GM23248 (cell line): ENCODE measurements around the gene RCSD1. TPM values are rescaled to one million over a fixed set of nuclear protein-coding genes. Genes with fewer than 3 reads are reported as not detected.

Experiments used
- DNase-seq: peaks from one replicate; pipeline ENCODE4 v3.0.0-alpha.2; 2015
- H2AFZ ChIP-seq: fragments of 200-600 bp; sonication (generic); 2 replicates; pipeline ENCODE4 v1.6.1; 2016; ENCODE audit warnings: antibody characterized with exemption
- H3F3A ChIP-seq: fragments of 200-600 bp; sonication (generic); 2 replicates; pipeline ENCODE4 v1.6.1; 2016; ENCODE audit warnings: mild to moderate bottlenecking, antibody characterized with exemption, mixed run types; ENCODE audit not compliant: insufficient read depth
- H3K27ac ChIP-seq: fragments of 200-600 bp; sonication (generic); 2 replicates; pipeline ENCODE4 v1.5.1; 2016; ENCODE audit warnings: mild to moderate bottlenecking
- H3K27me3 ChIP-seq: fragments of 200-600 bp; sonication (generic); replicated peaks from 2 replicates; pipeline ENCODE4 v1.6.1; 2016; ENCODE audit warnings: mild to moderate bottlenecking; ENCODE audit not compliant: insufficient read depth
- H3K36me3 ChIP-seq: fragments of 200-600 bp; sonication (generic); 2 replicates; pipeline ENCODE4 v1.6.1; 2016; ENCODE audit warnings: low read depth, mild to moderate bottlenecking
- H3K4me1 ChIP-seq: fragments of 200-600 bp; sonication (generic); 2 replicates; pipeline ENCODE4 v1.6.1; 2016; ENCODE audit warnings: mild to moderate bottlenecking; ENCODE audit not compliant: insufficient read depth
- H3K4me2 ChIP-seq: fragments of 200-600 bp; sonication (generic); one replicate; pipeline ENCODE4 v1.6.1; 2016; ENCODE audit warnings: mild to moderate bottlenecking; ENCODE audit not compliant: unreplicated experiment
- H3K4me3 ChIP-seq: fragments of 200-600 bp; sonication (generic); 2 replicates; pipeline ENCODE4 v1.5.1; 2016; ENCODE audit warnings: mild to moderate bottlenecking
- H3K79me2 ChIP-seq: fragments of 200-600 bp; sonication (generic); 2 replicates; pipeline ENCODE4 v1.6.1; 2016; ENCODE audit warnings: mild to moderate bottlenecking; ENCODE audit not compliant: insufficient read depth
- H3K9ac ChIP-seq: fragments of 200-600 bp; sonication (generic); 2 replicates; pipeline ENCODE4 v1.6.1; 2016; ENCODE audit warnings: mild to moderate bottlenecking
- H3K9me2 ChIP-seq: fragments of 200-600 bp; sonication (generic); 2 replicates; pipeline ENCODE4 v1.6.1; 2016; ENCODE audit warnings: mixed run types, mild to moderate bottlenecking, moderate library complexity; ENCODE audit not compliant: insufficient read depth
- H3K9me3 ChIP-seq: fragments of 200-600 bp; sonication (generic); one replicate; pipeline ENCODE4 v1.6.1; 2017; ENCODE audit warnings: low read depth
- H4K20me1 ChIP-seq: fragments of 200-600 bp; sonication (generic); 2 replicates; pipeline ENCODE4 v1.6.0; 2016; ENCODE audit not compliant: insufficient read depth
- EZH2 ChIP-seq: fragments of 200-600 bp; sonication (generic); IDR thresholded peaks from 2 replicates; pipeline ENCODE4 v1.6.1; 2018; ENCODE audit warnings: antibody characterized with exemption, mild to moderate bottlenecking; ENCODE audit not compliant: insufficient read depth, poor library complexity, severe bottlenecking
- EZH2phosphoT487 ChIP-seq: fragments of 200-600 bp; sonication (generic); IDR thresholded peaks from 2 replicates; pipeline ENCODE4 v1.6.1; 2018; ENCODE audit warnings: antibody characterized with exemption, moderate library complexity, mild to moderate bottlenecking, low read depth; ENCODE audit not compliant: insufficient read depth
- WGBS, 2 experiments: methylation state at CpG; one replicate each; pipeline ENCODE4 v1.1.6; 2015 to 2017; ENCODE audit warnings: low lambda C conversion rate in 2 of 2, low coverage in 1 of 2; ENCODE audit errors: missing lambda C conversion rate in 2 of 2; 5-methylcytosine and 5-hydroxymethylcytosine counted together
- in situ Hi-C: fragments of 300-500 bp; cut with MboI; formaldehyde crosslinking; loops from 2 replicates; pipeline ENCODE4 v1.15.0; 2020
- polyA plus RNA-seq: library from polyadenylated mRNA; unstranded; fragments of >200 nt; fragmentation: Nextera tagmentation; extraction: Ambion mirVana; gene quantifications from 2 replicates; pipeline ENCODE4 v1.2.1, GENCODE V29; 2016
- total RNA-seq: library from RNA; depleted of rRNA; stranded (reverse); fragments of >200 nt; shearing (Covaris generic); gene quantifications from 2 replicates; pipeline ENCODE4 v1.2.3, GENCODE V29; 2014

The RCSD1 gene
- total and polyA plus RNA-seq, 2 experiments from 2014 or later: 0.22 to 0.23 TPM

DNA sequence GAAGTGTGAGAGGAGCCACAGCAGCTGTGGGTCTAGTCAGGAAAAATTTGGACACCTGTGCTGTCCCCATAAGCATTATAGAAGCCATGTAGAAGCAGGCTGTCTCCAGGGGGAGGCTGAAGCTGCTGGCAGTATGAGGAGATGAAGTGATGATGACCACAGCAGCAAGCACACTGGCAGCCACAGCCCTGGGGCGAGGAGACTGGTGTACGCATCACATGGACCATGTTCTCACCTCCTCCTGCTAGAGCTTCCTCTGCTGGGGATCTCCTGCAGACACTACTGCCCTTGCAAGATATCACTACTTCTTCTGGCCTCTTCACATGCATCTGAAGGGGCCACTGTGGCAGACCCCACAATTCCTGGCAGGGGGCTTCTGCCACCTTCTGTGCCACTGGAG is 42.7 kb upstream of the RCSD1 start:
- no peak for DNase-seq
- 83 to 90% methylated on average over 2 of the region's 2 CpGs for WGBS, 2 experiments
- H3K27ac ChIP-seq: no peak overlapping the region
- no peaks in the 10 kb centered on the region for H3K9me2 ChIP-seq
- no peaks in the 10 kb centered on the region for H3K27me3 ChIP-seq
- TF ChIP-seq EZH2phosphoT487 (no peak), EZH2 (no peak)
- H4K20me1 ChIP-seq: no peaks in the 10 kb centered on the region
- H3K4me1 ChIP-seq: no peaks in the 10 kb centered on the region
- no peaks in the 10 kb centered on the region for H3K9me3 ChIP-seq
- no peaks in the 10 kb centered on the region for H3F3A ChIP-seq
- no peak overlapping the region for H3K4me2 ChIP-seq
- H3K79me2 ChIP-seq: no peaks in the 10 kb centered on the region
- H3K9ac ChIP-seq: no peak overlapping the region
- no peaks in the 10 kb centered on the region for H3K36me3 ChIP-seq
- no peak overlapping the region for H2AFZ ChIP-seq
- in situ Hi-C loops: loop anchor here (25.0 kb wide), 1 partner anchor 100 kb away; no protein-coding TSS in a partner anchor
- H3K4me3 ChIP-seq: no peak overlapping the region

- no peaks in the 10 kb centered on the region for H3K4me1 ChIP-seq
- H3K9me2 ChIP-seq: no peaks in the 10 kb centered on the region
- H3F3A ChIP-seq: no peaks in the 10 kb centered on the region
- no peak overlapping the region for H3K4me3 ChIP-seq
- 60 to 89% methylated on average over 1 of the region's 1 CpG for WGBS, 2 experiments
- no peaks in the 10 kb centered on the region for H3K79me2 ChIP-seq
- H3K4me2 ChIP-seq: no peak overlapping the region
- H3K9me3 ChIP-seq: no peaks in the 10 kb centered on the region
- H4K20me1 ChIP-seq: no peaks in the 10 kb centered on the region
- no peak overlapping the region for H2AFZ ChIP-seq
- no peak for DNase-seq
- no peak overlapping the region for H3K27ac ChIP-seq
- in situ Hi-C loops: loop anchor here (25.0 kb wide), 1 partner anchor 99 kb away; no protein-coding TSS in a partner anchor
- no peaks in the 10 kb centered on the region for H3K27me3 ChIP-seq
- no peaks in the 10 kb centered on the region for H3K36me3 ChIP-seq
- no peak overlapping the region for H3K9ac ChIP-seq
- TF ChIP-seq EZH2 (no peak), EZH2phosphoT487 (no peak)
Observed at GRCh38 chr1:167587872-167588271, 42.2 kb upstream of the RCSD1 start.

DNA sequence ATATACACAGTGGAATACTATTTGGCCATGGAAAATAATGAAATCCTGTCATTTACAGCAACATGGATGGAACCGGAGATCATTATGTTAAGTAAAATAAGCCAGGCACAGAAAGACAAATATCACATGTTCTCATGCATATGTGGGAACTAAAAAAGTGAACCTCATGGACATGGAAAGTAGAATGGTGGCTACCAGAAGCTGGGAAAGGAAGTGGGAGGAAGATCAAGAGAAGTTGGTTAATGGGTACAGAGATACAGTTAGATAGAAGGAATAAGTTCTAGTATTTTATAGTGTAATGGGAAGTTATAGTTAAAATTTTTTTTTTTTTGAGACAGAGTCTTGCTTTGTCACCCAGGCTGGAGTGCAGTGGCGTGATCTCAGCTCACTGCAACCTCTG is 41.7 kb upstream of the RCSD1 start:
- no peak overlapping the region for H2AFZ ChIP-seq
- H4K20me1 ChIP-seq: no peaks in the 10 kb centered on the region
- 46 to 50% methylated on average over 2 of the region's 2 CpGs for WGBS, 2 experiments
- TF ChIP-seq EZH2 (no peak), EZH2phosphoT487 (no peak)
- no peak overlapping the region for H3K9ac ChIP-seq
- no peaks in the 10 kb centered on the region for H3K9me2 ChIP-seq
- no peaks in the 10 kb centered on the region for H3K79me2 ChIP-seq
- H3K36me3 ChIP-seq: no peaks in the 10 kb centered on the region
- DNase-seq: no peak
- no peaks in the 10 kb centered on the region for H3K9me3 ChIP-seq
- in situ Hi-C loops: loop anchor here (25.0 kb wide), 1 partner anchor 99 kb away; no protein-coding TSS in a partner anchor
- H3K4me1 ChIP-seq: no peaks in the 10 kb centered on the region
- H3F3A ChIP-seq: no peaks in the 10 kb centered on the region
- no peaks in the 10 kb centered on the region for H3K27me3 ChIP-seq
- H3K4me2 ChIP-seq: no peak overlapping the region
- H3K27ac ChIP-seq: no peak overlapping the region
- H3K4me3 ChIP-seq: no peak overlapping the region

DNA sequence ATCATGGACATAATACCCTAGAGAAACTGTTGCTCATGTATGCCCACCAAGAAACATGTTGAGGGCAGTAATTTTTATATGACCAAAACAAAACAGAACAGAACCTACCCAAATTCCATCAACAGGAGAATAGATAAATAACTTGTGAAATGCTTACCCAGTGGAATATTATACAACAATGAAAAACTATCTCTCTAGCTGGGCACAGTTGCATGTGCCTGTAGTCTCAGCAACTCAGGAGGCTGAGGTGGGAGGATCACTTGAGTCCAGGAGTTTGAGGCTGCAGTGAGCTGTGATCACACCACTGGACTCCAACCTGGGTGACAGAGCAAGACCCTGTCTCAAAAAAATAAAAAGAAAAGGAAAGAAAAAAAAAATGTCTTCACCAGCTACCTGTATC is 37.6 kb upstream of the RCSD1 start:
- in situ Hi-C loops: loop anchor here (25.0 kb wide), 1 partner anchor 95 kb away; no protein-coding TSS in a partner anchor
- H2AFZ ChIP-seq: no peak overlapping the region
- TF ChIP-seq EZH2phosphoT487 (no peak), EZH2 (no peak)

GRCh38 chr1:167593860-167594259 is 36.2 kb upstream of the RCSD1 start:
- H3K27me3 ChIP-seq: no peaks in the 10 kb centered on the region
- in situ Hi-C loops: loop anchor here (25.0 kb wide), 1 partner anchor 93 kb away; no protein-coding TSS in a partner anchor
- H3K4me3 ChIP-seq: no peak overlapping the region
- H3K4me2 ChIP-seq: no peak overlapping the region
- H3K4me1 ChIP-seq: no peaks in the 10 kb centered on the region
- no peaks in the 10 kb centered on the region for H3K9me2 ChIP-seq
- H3K9ac ChIP-seq: no peak overlapping the region
- DNase-seq: no peak
- WGBS, 2 experiments: 63 to 66% methylated on average over 5 of the region's 5 CpGs
- no peak overlapping the region for H2AFZ ChIP-seq
- no peaks in the 10 kb centered on the region for H3F3A ChIP-seq
- no peaks in the 10 kb centered on the region for H3K36me3 ChIP-seq
- H4K20me1 ChIP-seq: no peaks in the 10 kb centered on the region
- no peaks in the 10 kb centered on the region for H3K9me3 ChIP-seq
- TF ChIP-seq EZH2 (no peak), EZH2phosphoT487 (no peak)
- no peak overlapping the region for H3K27ac ChIP-seq
- H3K79me2 ChIP-seq: no peaks in the 10 kb centered on the region

More for the DNA sequence above, 37.6 kb upstream of the RCSD1 start:
- Histone ChIP-seq H3K4me3 (no peak overlapping the region), H3K4me1 (no peaks in the 10 kb centered on the region), H3K4me2 (no peak overlapping the region), H3K27me3 (no peaks in the 10 kb centered on the region), H3K9me3 (no peaks in the 10 kb centered on the region), H3K9ac (no peak overlapping the region), H3K36me3 (no peaks in the 10 kb centered on the region), H3K79me2 (no peaks in the 10 kb centered on the region), H3F3A (no peaks in the 10 kb centered on the region), H3K9me2 (no peaks in the 10 kb centered on the region), H4K20me1 (no peaks in the 10 kb centered on the region), H3K27ac (no peak overlapping the region)
- no peak for DNase-seq
